HG02588 (cell line): ENCODE results near the gene EIF3D.
"Not testable (repeated sequence)": the region's sequence is repeated elsewhere in the genome, so short reads cannot be mapped to it uniquely, and the experiment has no call there.

Source experiments
- ATAC-seq: cut with Tn5 transposase; IDR thresholded peaks from one replicate; pipeline ENCODE4 v1.9.1; 2021; ENCODE audit warnings: mild to moderate bottlenecking, moderate library complexity; ENCODE audit not compliant: unreplicated experiment

EIF3D gene

GRCh38 chr22:36550701-36551495 lies 21.9 kb upstream of the EIF3D start:
- ATAC-seq, result no peak

- no peak for ATAC-seq
These were observed 20.1 kb upstream of the EIF3D start for GRCh38 chr22:36549033-36549432.

GRCh38 chr22:36548606-36549005 lies 19.6 kb upstream of the EIF3D start:
- no peak for ATAC-seq

- no peak for ATAC-seq
These were observed 18.0 kb upstream of the EIF3D start for GRCh38 chr22:36546932-36547331.

GRCh38 chr22:36546092-36546804 lies 17.3 kb upstream of the EIF3D start:
- ATAC-seq, result no peak

GRCh38 chr22:36544107-36544620 lies 15.2 kb upstream of the EIF3D start:
- no peak for ATAC-seq

GRCh38 chr22:36541831-36542411 lies 13.0 kb upstream of the EIF3D start:
- ATAC-seq, result no peak

GRCh38 chr22:36540867-36541642 lies 12.1 kb upstream of the EIF3D start:
- no peak for ATAC-seq

GRCh38 chr22:36538529-36538928 lies 9.6 kb upstream of the EIF3D start:
- no peak for ATAC-seq

- no peak for ATAC-seq
These were observed 7.8 kb upstream of the EIF3D start for GRCh38 chr22:36536717-36537116.

- ATAC-seq, result not testable (repeated sequence)
These were observed 4.4 kb upstream of the EIF3D start for GRCh38 chr22:36533320-36533719.

- ATAC-seq, result no peak
These were observed 3.5 kb upstream of the EIF3D start for GRCh38 chr22:36532466-36532865.

- ATAC-seq, result no peak
These were observed 625 bp downstream of the EIF3D start for GRCh38 chr22:36528341-36528740.

- ATAC-seq, result no peak
These were observed 6.3 kb downstream of the EIF3D start for GRCh38 chr22:36522662-36523061.

GRCh38 chr22:36520423-36520822 lies 8.5 kb downstream of the EIF3D start:
- no peak for ATAC-seq

- ATAC-seq, result not testable (repeated sequence)
These were observed 9.1 kb downstream of the EIF3D start for GRCh38 chr22:36519906-36520305.

- ATAC-seq, result no peak
These were observed 14.2 kb downstream of the EIF3D start for GRCh38 chr22:36514766-36515165.

GRCh38 chr22:36512991-36513390 lies 16.0 kb downstream of the EIF3D start:
- ATAC-seq, result no peak

- no peak for ATAC-seq
These were observed 16.6 kb downstream of the EIF3D start for GRCh38 chr22:36512333-36512732.

- ATAC-seq, result no peak
These were observed 17.7 kb downstream of the EIF3D start for GRCh38 chr22:36510966-36511881.
